ENCODE results near the gene RGS12.

DNA sequence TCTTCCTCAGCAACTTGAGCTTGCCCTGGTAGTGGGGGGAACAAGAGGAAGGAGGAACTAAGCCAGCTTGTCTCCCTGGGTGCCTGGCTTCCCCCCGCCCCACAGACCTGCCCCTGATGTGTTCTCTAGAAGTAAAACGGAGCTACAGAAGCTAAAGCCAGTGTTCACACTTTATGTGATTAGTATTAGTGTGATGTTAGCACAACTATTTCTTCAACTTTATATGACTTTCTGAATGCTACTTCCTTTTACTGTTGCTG, 10.7 kb downstream of the RGS12 start:
- TF ChIP-seq POLR2A (IDR thresholded peaks at IDR 0.05; ENCODE audit: low read depth, low read length) (no peak), POLR2AphosphoS5 (IDR thresholded peaks at IDR 0.05; ENCODE audit: low read depth, low read length) (no peak)
